PFSK-1 (cell line): ENCODE data around the gene TMEM232.

Experiments used
- POLR2AphosphoS5 ChIP-seq: IDR thresholded peaks from 2 replicates; pipeline ENCODE4 v1.6.1; 2012; ENCODE audit warnings: low read depth, mild to moderate bottlenecking, control low read depth, low read length, moderate library complexity
- SIN3A ChIP-seq: IDR thresholded peaks from 2 replicates; pipeline ENCODE4 v1.6.1; 2012; ENCODE audit warnings: mild to moderate bottlenecking, low read length, moderate library complexity, borderline replicate concordance; ENCODE audit not compliant: insufficient read depth
- TAF1 ChIP-seq: IDR thresholded peaks from 2 replicates; pipeline ENCODE4 v1.6.1; 2012; ENCODE audit warnings: low read length, control low read depth, borderline replicate concordance; ENCODE audit not compliant: insufficient read depth
- TF ChIP-seq, protein P1 (sequence below), 2 experiments: IDR thresholded peaks; 2 replicates each; pipeline versions ENCODE4 v1.6.1 to v1.8.0; 2011 to 2012; ENCODE audit warnings: low read depth in 2 of 2, low read length in 2 of 2, control low read depth in 1 of 2, inconsistent platforms in 1 of 2, mild to moderate bottlenecking in 1 of 2, moderate library complexity in 1 of 2; ENCODE audit not compliant: insufficient read depth in 1 of 2

DNA sequence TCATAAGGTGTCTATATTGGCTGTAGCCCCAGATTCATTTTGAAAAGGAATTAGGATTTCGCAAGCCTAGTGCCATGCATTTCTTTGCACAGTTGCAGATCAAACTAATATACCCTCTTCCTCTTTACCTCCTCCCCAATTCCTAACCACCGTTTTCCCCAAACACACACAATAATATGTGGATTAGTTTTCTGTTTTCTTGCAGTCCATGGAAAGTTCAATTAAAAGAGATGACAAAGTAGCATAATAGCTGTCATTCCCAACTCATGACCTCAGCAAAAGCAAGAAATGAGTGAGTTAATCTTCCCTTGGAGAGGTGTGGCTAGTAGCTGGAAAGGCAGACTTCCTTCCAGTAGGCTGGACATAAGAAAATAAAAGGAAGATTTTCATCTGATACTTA lies 349.1 kb downstream of the TMEM232 start:
- no peak for TF ChIP-seq TAF1
- TF ChIP-seq, protein P1, sequence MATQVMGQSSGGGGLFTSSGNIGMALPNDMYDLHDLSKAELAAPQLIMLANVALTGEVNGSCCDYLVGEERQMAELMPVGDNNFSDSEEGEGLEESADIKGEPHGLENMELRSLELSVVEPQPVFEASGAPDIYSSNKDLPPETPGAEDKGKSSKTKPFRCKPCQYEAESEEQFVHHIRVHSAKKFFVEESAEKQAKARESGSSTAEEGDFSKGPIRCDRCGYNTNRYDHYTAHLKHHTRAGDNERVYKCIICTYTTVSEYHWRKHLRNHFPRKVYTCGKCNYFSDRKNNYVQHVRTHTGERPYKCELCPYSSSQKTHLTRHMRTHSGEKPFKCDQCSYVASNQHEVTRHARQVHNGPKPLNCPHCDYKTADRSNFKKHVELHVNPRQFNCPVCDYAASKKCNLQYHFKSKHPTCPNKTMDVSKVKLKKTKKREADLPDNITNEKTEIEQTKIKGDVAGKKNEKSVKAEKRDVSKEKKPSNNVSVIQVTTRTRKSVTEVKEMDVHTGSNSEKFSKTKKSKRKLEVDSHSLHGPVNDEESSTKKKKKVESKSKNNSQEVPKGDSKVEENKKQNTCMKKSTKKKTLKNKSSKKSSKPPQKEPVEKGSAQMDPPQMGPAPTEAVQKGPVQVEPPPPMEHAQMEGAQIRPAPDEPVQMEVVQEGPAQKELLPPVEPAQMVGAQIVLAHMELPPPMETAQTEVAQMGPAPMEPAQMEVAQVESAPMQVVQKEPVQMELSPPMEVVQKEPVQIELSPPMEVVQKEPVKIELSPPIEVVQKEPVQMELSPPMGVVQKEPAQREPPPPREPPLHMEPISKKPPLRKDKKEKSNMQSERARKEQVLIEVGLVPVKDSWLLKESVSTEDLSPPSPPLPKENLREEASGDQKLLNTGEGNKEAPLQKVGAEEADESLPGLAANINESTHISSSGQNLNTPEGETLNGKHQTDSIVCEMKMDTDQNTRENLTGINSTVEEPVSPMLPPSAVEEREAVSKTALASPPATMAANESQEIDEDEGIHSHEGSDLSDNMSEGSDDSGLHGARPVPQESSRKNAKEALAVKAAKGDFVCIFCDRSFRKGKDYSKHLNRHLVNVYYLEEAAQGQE (IDR thresholded peaks at IDR 0.05; ENCODE audit: insufficient read depth in 1 of 2, low read depth in 2 of 2, low read length in 2 of 2): no peak
- TF ChIP-seq POLR2AphosphoS5: no peak
- TF ChIP-seq SIN3A: no peak
